Endodermal cell (in vitro differentiated cells): ENCODE results near the gene TUT4. TPM values are rescaled to one million over a fixed set of nuclear protein-coding genes. Genes with fewer than 3 reads are reported as not detected.

Experiments used
- DNase-seq: peaks from one replicate; pipeline ENCODE4 v3.0.0-alpha.2; 2017
- H3K27ac ChIP-seq: 2 replicates; pipeline ENCODE4 v1.5.1; 2013; ENCODE audit warnings: mild to moderate bottlenecking, low read depth, low read length, moderate library complexity
- H3K27me3 ChIP-seq: 2 replicates; pipeline ENCODE4 v1.6.1; 2013; ENCODE audit warnings: mild to moderate bottlenecking, low read length, moderate library complexity; ENCODE audit not compliant: insufficient read depth, control insufficient read depth, poor library complexity, severe bottlenecking
- H3K36me3 ChIP-seq: 2 replicates; pipeline ENCODE4 v1.7.0; 2013; ENCODE audit warnings: mild to moderate bottlenecking, low read length, moderate library complexity; ENCODE audit not compliant: control insufficient read depth, insufficient read depth
- H3K4me1 ChIP-seq: one replicate; pipeline ENCODE4 v1.7.0; 2013; ENCODE audit warnings: low read length; ENCODE audit not compliant: control insufficient read depth, insufficient read depth
- H3K4me3 ChIP-seq: 2 replicates; pipeline ENCODE4 v1.5.1; 2013; ENCODE audit warnings: mild to moderate bottlenecking, low read length, moderate library complexity
- H3K9ac ChIP-seq: 2 replicates; pipeline ENCODE4 v1.6.1; 2013; ENCODE audit warnings: mild to moderate bottlenecking, low read length, moderate library complexity; ENCODE audit not compliant: poor library complexity, severe bottlenecking; ENCODE audit errors: extremely low read depth
- H3K9me3 ChIP-seq: 2 replicates; pipeline ENCODE4 v1.6.1; 2013; ENCODE audit warnings: mild to moderate bottlenecking, low read length, moderate library complexity; ENCODE audit not compliant: control insufficient read depth
- H3K27ac Mint-ChIP-seq: 2 replicates; pipeline ENCODE4 v1.8.0; 2020; ENCODE audit warnings: mixed read lengths
- H3K27me3 Mint-ChIP-seq: 2 replicates; pipeline ENCODE4 v1.8.0; 2021; ENCODE audit warnings: mild to moderate bottlenecking, mixed read lengths; ENCODE audit not compliant: insufficient read depth
- H3K36me3 Mint-ChIP-seq: 2 replicates; pipeline ENCODE4 v1.8.0; 2020; ENCODE audit warnings: low read depth, mixed read lengths
- H3K4me1 Mint-ChIP-seq: 2 replicates; pipeline ENCODE4 v1.8.0; 2020; ENCODE audit warnings: mixed read lengths
- H3K4me3 Mint-ChIP-seq: 2 replicates; pipeline ENCODE4 v1.8.0; 2020; ENCODE audit warnings: mild to moderate bottlenecking, moderate library complexity, mixed read lengths
- H3K9me3 Mint-ChIP-seq: 2 replicates; pipeline ENCODE4 v1.8.0; 2020; ENCODE audit warnings: mild to moderate bottlenecking, mixed read lengths
- CTCF ChIP-seq: fragments of 200-600 bp; sonication (generic); conservative IDR thresholded peaks from 2 replicates; pipeline ENCODE4 v1.5.0; 2021; ENCODE audit warnings: antibody characterized with exemption, mild to moderate bottlenecking
- WGBS, 2 experiments: methylation state at CpG; one replicate each; pipeline versions ENCODE4 v1.1.5 to v1.1.7; 2013; ENCODE audit warnings: missing lambda C conversion rate in 2 of 2, mixed read lengths in 1 of 2; ENCODE audit not compliant: insufficient coverage in 1 of 2, insufficient read length in 1 of 2; 5-methylcytosine and 5-hydroxymethylcytosine counted together
- total RNA-seq, 2 donors: library from RNA; stranded (reverse); fragmentation: NEBNext Ultra II Directional in 1 of 2; extraction: Animal tissue kit (Norgen Biotek cat#: 25700) in 1 of 2; gene quantifications; 2 replicates in 1 of 2; 3 replicates in 1 of 2; pipeline ENCODE4 v1.2.1, GENCODE V29; 2021

The TUT4 gene
- total RNA-seq, 2 donors from 2014 or later: 131 to 170 TPM

GRCh38 chr1:52598729-52599128 lies 45.8 kb upstream of the TUT4 start:
- H3K4me3 ChIP-seq: no peak overlapping the region
- 88 to 92% methylated on average over 5 to 7 of the region's 7 CpGs for WGBS, 2 experiments
- Mint-ChIP-seq H3K4me3 (no peak overlapping the region), H3K36me3 (no peaks in the 10 kb centered on the region), H3K27me3 (peaks cover 52% of the 10 kb centered on the region), H3K27ac (no peak overlapping the region), H3K4me1 (peaks cover 21% of the 10 kb centered on the region), H3K9me3 (no peaks in the 10 kb centered on the region)
- H3K9ac ChIP-seq: no peak overlapping the region
- H3K36me3 ChIP-seq: no peaks in the 10 kb centered on the region
- H3K27me3 ChIP-seq: peaks cover 48% of the 10 kb centered on the region
- H3K4me1 ChIP-seq: no peaks in the 10 kb centered on the region
- TF ChIP-seq CTCF: no peak
- no peak for DNase-seq
- H3K27ac ChIP-seq: no peak overlapping the region
- no peaks in the 10 kb centered on the region for H3K9me3 ChIP-seq

GRCh38 chr1:52597912-52598311 lies 45.0 kb upstream of the TUT4 start:
- no peak overlapping the region for H3K9ac ChIP-seq
- no peak for DNase-seq
- Mint-ChIP-seq H3K4me1 (peaks cover 13% of the 10 kb centered on the region), H3K4me3 (no peak overlapping the region), H3K36me3 (no peaks in the 10 kb centered on the region), H3K27me3 (peaks cover 44% of the 10 kb centered on the region), H3K9me3 (no peaks in the 10 kb centered on the region), H3K27ac (no peak overlapping the region)
- no peaks in the 10 kb centered on the region for H3K9me3 ChIP-seq
- 79 to 86% methylated on average over 2 of the region's 2 CpGs for WGBS, 2 experiments
- no peaks in the 10 kb centered on the region for H3K4me1 ChIP-seq
- no peaks in the 10 kb centered on the region for H3K36me3 ChIP-seq
- H3K27me3 ChIP-seq: peaks cover 40% of the 10 kb centered on the region
- H3K4me3 ChIP-seq: no peak overlapping the region
- no peak for TF ChIP-seq CTCF
- H3K27ac ChIP-seq: no peak overlapping the region

GRCh38 chr1:52595061-52595460 lies 42.2 kb upstream of the TUT4 start:
- Histone ChIP-seq H3K4me1 (no peaks in the 10 kb centered on the region), H3K27me3 (peaks cover 15% of the 10 kb centered on the region), H3K4me3 (no peak overlapping the region), H3K27ac (no peak overlapping the region), H3K9ac (no peak overlapping the region), H3K36me3 (no peaks in the 10 kb centered on the region), H3K9me3 (no peaks in the 10 kb centered on the region)
- H3K9me3 Mint-ChIP-seq: no peaks in the 10 kb centered on the region
- H3K4me3 Mint-ChIP-seq: no peak overlapping the region
- WGBS, 2 experiments: 88 to 90% methylated on average over 3 of the region's 3 CpGs
- H3K27me3 Mint-ChIP-seq: peaks cover 23% of the 10 kb centered on the region
- no peak for TF ChIP-seq CTCF
- H3K36me3 Mint-ChIP-seq: no peaks in the 10 kb centered on the region
- H3K4me1 Mint-ChIP-seq: peaks cover 6% of the 10 kb centered on the region
- no peak overlapping the region for H3K27ac Mint-ChIP-seq
- no peak for DNase-seq
